K562 (cell line): ENCODE measurements around the gene CDCP2. TPM values are rescaled to one million over a fixed set of nuclear protein-coding genes. Genes with fewer than 3 reads are reported as not detected.

Experiments used
- ARHGAP35 ChIP-seq: fragments of 450-650 bp; IDR thresholded peaks from 2 replicates; pipeline ENCODE4 v1.6.1; 2018; ENCODE audit not compliant: partially characterized antibody
- CBX1 ChIP-seq: sonication (generic); IDR thresholded peaks from 2 replicates; pipeline ENCODE4 v1.6.1; 2016; ENCODE audit warnings: antibody characterized with exemption, low read depth, mild to moderate bottlenecking
- FOXA1 ChIP-seq: fragments of 450-650 bp; IDR thresholded peaks from 2 replicates; pipeline ENCODE4 v1.6.1; 2016; ENCODE audit warnings: mild to moderate bottlenecking, borderline replicate concordance
- GABPB2 ChIP-seq: fragments of 250-450 bp; sonication (Bioruptor Pico); conservative IDR thresholded peaks from 2 replicates; pipeline ENCODE4 v1.5.1; 2021; ENCODE audit warnings: mild to moderate bottlenecking
- HES1 ChIP-seq: fragments of 450-650 bp; IDR thresholded peaks from 2 replicates; pipeline ENCODE4 v1.6.1; 2016; ENCODE audit warnings: low read depth, mild to moderate bottlenecking, moderate library complexity
- PCBP1 ChIP-seq: fragments of 200-400 bp; formaldehyde crosslinking; IDR thresholded peaks from 2 replicates; pipeline ENCODE4 v1.6.1; 2018; ENCODE audit warnings: mild to moderate bottlenecking, low read depth, low read length; ENCODE audit not compliant: poor library complexity, severe bottlenecking
- POLR2AphosphoS2 ChIP-seq: IDR thresholded peaks from 2 replicates; pipeline ENCODE4 v1.6.1; 2012; ENCODE audit warnings: low read length, improper control_type of control experiment
- PPARD ChIP-seq: fragments of 250-450 bp; sonication (Bioruptor Pico); IDR thresholded peaks from 2 replicates; pipeline ENCODE4 v1.8.0; 2022; ENCODE audit warnings: inconsistent platforms, mild to moderate bottlenecking, moderate library complexity
- PRMT5 ChIP-seq: sonication (generic); formaldehyde crosslinking; IDR thresholded peaks from 2 replicates; pipeline ENCODE4 v1.5.0; 2020; ENCODE audit warnings: missing genetic modification reagents
- ZMIZ1 ChIP-seq, 2 experiments: fragments of 150-350 bp in 1 of 2; IDR thresholded peaks; 2 replicates each; pipeline ENCODE4 v1.6.1; 2012 to 2016; ENCODE audit warnings: low read depth in 2 of 2, low read length in 2 of 2, mild to moderate bottlenecking in 1 of 2, moderate library complexity in 1 of 2
- polyA plus RNA-seq, 8 experiments: library from polyadenylated mRNA; depleted of rRNA in 4 of 8; stranded (reverse) in 5 of 8; unstranded in 3 of 8; fragments of >200 nt; fragmentation: Nextera tagmentation in 2 of 8; fragmentation: Illumina TruSeq in 1 of 8; extraction: Ambion mirVana in 2 of 8; extraction: Trizol in 1 of 8; gene quantifications; 2 replicates each; pipeline versions ENCODE4 v1.2.1 to v1.2.3, GENCODE V29; 2011 to 2014; ENCODE audit warnings: inconsistent platforms in 1 of 8, missing spikeins in 1 of 8
- total RNA-seq, 7 experiments: library from RNA; depleted of rRNA in 6 of 7; stranded (reverse); fragments of >200 nt in 6 of 7; fragmentation: Illumina TruSeq in 2 of 7; extraction: Trizol in 2 of 7; gene quantifications; 2 replicates each; pipeline versions ENCODE4 v1.2.1 to v1.2.3, GENCODE V29; 2011 to 2021; ENCODE audit warnings: low replicate concordance in 1 of 7
- TF ChIP-seq, protein P1 (sequence below): fragments of 250-450 bp; sonication (Bioruptor Pico); IDR thresholded peaks from 2 replicates; pipeline ENCODE4 v1.4.0; 2020
- TF ChIP-seq, protein P2 (sequence below), 2 experiments: fragments of 450-650 bp; IDR thresholded peaks; 2 replicates each; pipeline ENCODE4 v1.6.1; 2016; ENCODE audit warnings: mild to moderate bottlenecking in 2 of 2, borderline replicate concordance in 1 of 2, low read depth in 1 of 2, moderate library complexity in 1 of 2

The CDCP2 gene
- total and polyA plus RNA-seq, 9 of the 15 experiments (the other 6 are each of a cell fraction or from before 2014, with no cell fraction given) = not detected

DNA sequence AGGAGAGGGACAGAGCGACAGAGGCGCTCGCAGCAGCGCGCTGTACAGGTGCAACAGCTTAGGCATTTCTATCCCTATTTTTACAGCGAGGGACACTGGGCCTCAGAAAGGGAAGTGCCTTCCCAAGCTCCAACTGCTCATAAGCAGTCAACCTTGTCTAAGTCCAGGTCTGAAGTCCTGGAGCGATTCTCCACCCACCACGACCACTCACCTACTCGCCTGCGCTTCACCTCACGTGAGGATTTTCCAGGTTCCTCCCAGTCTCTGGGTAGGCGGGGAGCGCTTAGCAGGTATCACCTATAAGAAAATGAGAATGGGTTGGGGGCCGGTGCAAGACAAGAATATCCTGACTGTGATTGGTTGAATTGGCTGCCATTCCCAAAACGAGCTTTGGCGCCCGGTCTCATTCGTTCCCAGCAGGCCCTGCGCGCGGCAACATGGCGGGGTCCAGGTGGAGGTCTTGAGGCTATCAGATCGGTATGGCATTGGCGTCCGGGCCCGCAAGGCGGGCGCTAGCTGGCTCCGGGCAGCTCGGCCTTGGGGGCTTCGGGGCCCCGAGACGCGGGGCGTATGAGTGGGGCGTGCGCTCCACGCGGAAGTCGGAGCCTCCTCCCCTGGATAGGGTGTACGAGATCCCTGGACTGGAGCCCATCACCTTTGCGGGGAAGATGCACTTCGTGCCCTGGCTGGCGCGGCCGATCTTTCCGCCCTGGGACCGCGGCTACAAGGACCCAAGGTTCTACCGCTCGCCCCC lies 47.1 kb upstream of the CDCP2 start, which contains the start of the genes CYB5RL and MRPL37 (continued):
- no peak for TF ChIP-seq HES1
- TF ChIP-seq PPARD (CRISPR knock-in tag) = no peak
- TF ChIP-seq, protein P1, sequence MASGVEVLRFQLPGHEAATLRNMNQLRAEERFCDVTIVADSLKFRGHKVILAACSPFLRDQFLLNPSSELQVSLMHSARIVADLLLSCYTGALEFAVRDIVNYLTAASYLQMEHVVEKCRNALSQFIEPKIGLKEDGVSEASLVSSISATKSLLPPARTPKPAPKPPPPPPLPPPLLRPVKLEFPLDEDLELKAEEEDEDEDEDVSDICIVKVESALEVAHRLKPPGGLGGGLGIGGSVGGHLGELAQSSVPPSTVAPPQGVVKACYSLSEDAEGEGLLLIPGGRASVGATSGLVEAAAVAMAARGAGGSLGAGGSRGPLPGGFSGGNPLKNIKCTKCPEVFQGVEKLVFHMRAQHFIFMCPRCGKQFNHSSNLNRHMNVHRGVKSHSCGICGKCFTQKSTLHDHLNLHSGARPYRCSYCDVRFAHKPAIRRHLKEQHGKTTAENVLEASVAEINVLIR (CRISPR knock-in tag) = peak; percentile 7; the same call in 1 of the 2 replicates
- TF ChIP-seq, protein P2, sequence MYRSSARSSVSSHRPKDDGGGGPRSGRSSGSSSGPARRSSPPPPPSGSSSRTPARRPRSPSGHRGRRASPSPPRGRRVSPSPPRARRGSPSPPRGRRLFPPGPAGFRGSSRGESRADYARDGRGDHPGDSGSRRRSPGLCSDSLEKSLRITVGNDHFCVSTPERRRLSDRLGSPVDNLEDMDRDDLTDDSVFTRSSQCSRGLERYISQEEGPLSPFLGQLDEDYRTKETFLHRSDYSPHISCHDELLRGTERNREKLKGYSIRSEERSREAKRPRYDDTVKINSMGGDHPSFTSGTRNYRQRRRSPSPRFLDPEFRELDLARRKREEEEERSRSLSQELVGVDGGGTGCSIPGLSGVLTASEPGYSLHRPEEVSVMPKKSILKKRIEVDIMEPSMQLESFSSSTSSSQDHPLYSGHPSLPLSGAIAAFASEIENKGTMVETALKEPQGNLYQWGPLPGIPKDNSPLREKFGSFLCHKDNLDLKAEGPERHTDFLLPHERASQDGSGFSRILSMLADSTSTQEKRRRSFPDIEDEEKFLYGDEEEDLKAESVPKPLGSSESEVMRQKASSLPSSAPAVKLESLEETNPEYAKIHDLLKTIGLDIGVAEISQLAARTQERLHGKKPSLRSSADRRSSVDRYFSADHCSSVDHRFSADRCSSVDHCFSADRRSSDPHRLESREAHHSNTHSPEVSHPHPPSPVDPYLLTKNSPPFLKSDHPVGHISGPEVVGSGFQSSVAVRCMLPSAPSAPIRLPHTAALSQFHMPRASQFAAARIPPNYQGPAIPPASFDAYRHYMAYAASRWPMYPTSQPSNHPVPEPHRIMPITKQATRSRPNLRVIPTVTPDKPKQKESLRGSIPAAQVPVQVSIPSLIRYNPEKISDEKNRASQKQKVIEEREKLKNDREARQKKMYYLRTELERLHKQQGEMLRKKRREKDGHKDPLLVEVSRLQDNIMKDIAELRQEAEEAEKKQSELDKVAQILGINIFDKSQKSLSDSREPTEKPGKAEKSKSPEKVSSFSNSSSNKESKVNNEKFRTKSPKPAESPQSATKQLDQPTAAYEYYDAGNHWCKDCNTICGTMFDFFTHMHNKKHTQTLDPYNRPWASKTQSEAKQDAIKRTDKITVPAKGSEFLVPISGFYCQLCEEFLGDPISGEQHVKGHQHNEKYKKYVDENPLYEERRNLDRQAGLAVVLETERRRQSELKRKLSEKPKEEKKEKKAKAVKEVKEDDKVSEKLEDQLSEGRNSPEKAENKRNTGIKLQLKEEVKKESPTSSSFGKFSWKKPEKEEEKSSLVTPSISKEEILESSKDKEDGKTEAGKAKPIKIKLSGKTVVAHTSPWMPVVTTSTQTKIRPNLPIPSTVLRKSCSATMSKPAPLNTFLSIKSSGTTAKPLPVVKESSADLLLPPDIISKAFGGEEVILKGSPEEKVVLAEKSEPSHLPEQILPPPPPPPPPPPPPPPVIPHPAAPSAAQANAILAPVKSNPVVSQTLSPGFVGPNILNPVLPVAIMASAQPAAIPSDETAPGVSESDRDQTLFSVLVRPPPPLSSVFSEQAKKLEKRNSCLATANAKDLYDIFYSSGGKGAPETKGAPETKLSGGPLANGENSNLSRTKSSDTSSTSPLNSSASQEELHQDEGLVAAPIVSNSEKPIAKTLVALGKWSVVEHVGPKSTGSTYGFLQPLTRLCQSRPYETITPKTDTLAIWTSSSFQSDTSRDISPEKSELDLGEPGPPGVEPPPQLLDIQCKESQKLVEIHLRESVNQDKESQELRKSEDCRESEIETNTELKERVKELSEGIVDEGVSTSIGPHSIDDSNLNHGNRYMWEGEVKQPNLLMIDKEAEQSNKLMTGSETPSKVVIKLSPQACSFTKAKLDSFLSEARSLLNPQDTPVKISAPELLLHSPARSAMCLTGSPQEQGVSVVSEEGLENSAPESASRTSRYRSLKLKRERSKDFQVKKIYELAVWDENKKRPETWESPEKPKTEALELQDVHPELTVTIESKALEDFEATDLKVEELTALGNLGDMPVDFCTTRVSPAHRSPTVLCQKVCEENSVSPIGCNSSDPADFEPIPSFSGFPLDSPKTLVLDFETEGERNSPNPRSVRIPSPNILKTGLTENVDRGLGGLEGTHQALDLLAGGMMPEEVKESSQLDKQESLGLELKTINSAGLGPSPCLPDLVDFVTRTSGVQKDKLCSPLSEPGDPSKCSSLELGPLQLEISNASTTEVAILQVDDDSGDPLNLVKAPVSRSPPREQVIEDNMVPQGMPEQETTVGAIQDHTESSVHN (IDR thresholded peaks at IDR 0.05; ENCODE audit: borderline replicate concordance in 1 of 2, low read depth in 1 of 2) = no peak
- peak in 1 of 2 experiments; percentile 50; a peak in 1 of 4 replicates for TF ChIP-seq ZMIZ1 (IDR thresholded peaks at IDR 0.05; ENCODE audit: low read depth in 2 of 2, low read length in 2 of 2)
- TF ChIP-seq POLR2AphosphoS2 = no peak
- TF ChIP-seq FOXA1 = no peak
- no peak for TF ChIP-seq GABPB2 (CRISPR knock-in tag)
- TF ChIP-seq PCBP1 = no peak
- peak; percentile 51; the same call in 1 of the 2 replicates for TF ChIP-seq CBX1
- TF ChIP-seq ARHGAP35 = no peak
- TF ChIP-seq PRMT5 (CRISPR knock-in tag) = 0 out of 2 replicates have a peak, but pooled peaks have one; percentile 10
